HepG2 (cell line): ENCODE measurements around the gene CPSF6. TPM values are rescaled to one million over a fixed set of nuclear protein-coding genes. Genes with fewer than 3 reads are reported as not detected.

Experiments
- DNMT3B ChIP-seq: conservative IDR thresholded peaks from 2 replicates; pipeline ENCODE4 v1.6.1; 2016; ENCODE audit warnings: missing biosample characterization, control low read depth
- ELF4 ChIP-seq: sonication (generic); formaldehyde crosslinking; IDR thresholded peaks from 2 replicates; pipeline ENCODE4 v1.5.0; 2020; ENCODE audit warnings: missing genetic modification reagents, mild to moderate bottlenecking, moderate library complexity, borderline replicate concordance
- HHEX ChIP-seq: IDR thresholded peaks from 2 replicates; pipeline ENCODE4 v1.6.1; 2016; ENCODE audit warnings: control low read depth
- HOXA5 ChIP-seq: sonication (generic); formaldehyde crosslinking; IDR thresholded peaks from 2 replicates; pipeline ENCODE4 v1.4.0; 2020; ENCODE audit warnings: missing genetic modification reagents
- KMT2B ChIP-seq: IDR thresholded peaks from 2 replicates; pipeline ENCODE4 v1.6.1; 2016; ENCODE audit warnings: missing genetic modification reagents, missing compliant biosample characterization
- SMARCE1 ChIP-seq: fragments of 450-650 bp; IDR thresholded peaks from 2 replicates; pipeline ENCODE4 v1.6.1; 2017; ENCODE audit warnings: borderline replicate concordance
- TBX2 ChIP-seq: sonication (generic); formaldehyde crosslinking; IDR thresholded peaks from 2 replicates; pipeline ENCODE4 v1.5.0; 2020; ENCODE audit warnings: missing genetic modification reagents, mild to moderate bottlenecking, borderline replicate concordance
- TCF12 ChIP-seq, 2 experiments: fragments of 450-650 bp in 1 of 2; sonication (generic) in 1 of 2; formaldehyde crosslinking in 1 of 2; IDR thresholded peaks; 2 replicates each; pipeline versions ENCODE4 v1.6.1 to v1.8.0; 2017 to 2022; ENCODE audit warnings: antibody characterized with exemption in 1 of 2, mild to moderate bottlenecking in 1 of 2, missing genetic modification reagents in 1 of 2, moderate library complexity in 1 of 2
- ZNF34 ChIP-seq: sonication (generic); formaldehyde crosslinking; IDR thresholded peaks from 2 replicates; pipeline ENCODE4 v1.4.0; 2020; ENCODE audit warnings: mild to moderate bottlenecking, missing genetic modification reagents, borderline replicate concordance
- ZNF598 ChIP-seq: sonication (generic); formaldehyde crosslinking; IDR thresholded peaks from 2 replicates; pipeline ENCODE4 v1.5.1; 2020; ENCODE audit warnings: mild to moderate bottlenecking, missing genetic modification reagents, borderline replicate concordance
- polyA plus RNA-seq, 8 experiments: library from polyadenylated mRNA; depleted of rRNA in 3 of 8; stranded (reverse) in 7 of 8; unstranded in 1 of 8; fragments of >200 nt; fragmentation: Illumina TruSeq in 4 of 8; extraction: Trizol in 4 of 8; gene quantifications; 2 replicates each; pipeline versions ENCODE4 v1.2.1 to v1.2.3, GENCODE V29; 2011 to 2016; ENCODE audit warnings: low read depth in 4 of 8, missing spikeins in 1 of 8, mixed read lengths in 1 of 8; ENCODE audit not compliant: insufficient read depth in 1 of 8
- total RNA-seq, 5 experiments: library from RNA; depleted of rRNA; stranded (reverse); fragments of >200 nt; fragmentation: Illumina TruSeq; extraction: Trizol; gene quantifications; 2 replicates each; pipeline ENCODE4 v1.2.3, GENCODE V29; 2016; ENCODE audit warnings: low read depth in 1 of 5
- TF ChIP-seq, protein P1 (sequence below): sonication (generic); formaldehyde crosslinking; IDR thresholded peaks from 2 replicates; pipeline ENCODE4 v1.4.0; 2020; ENCODE audit warnings: missing genetic modification reagents
- TF ChIP-seq, protein P2 (sequence below): sonication (generic); formaldehyde crosslinking; IDR thresholded peaks from 2 replicates; pipeline ENCODE4 v1.4.0; 2020; ENCODE audit warnings: low read depth, missing genetic modification reagents
- TF ChIP-seq, protein P3 (sequence below): sonication (generic); formaldehyde crosslinking; IDR thresholded peaks from 2 replicates; pipeline ENCODE4 v1.4.0; 2020; ENCODE audit warnings: mild to moderate bottlenecking, low read depth, missing genetic modification reagents
- TF ChIP-seq, protein P4 (sequence below): sonication (generic); formaldehyde crosslinking; IDR thresholded peaks from 2 replicates; pipeline ENCODE4 v1.5.0; 2020; ENCODE audit warnings: mild to moderate bottlenecking, missing genetic modification reagents
- TF ChIP-seq, protein P5 (sequence below): sonication (generic); formaldehyde crosslinking; IDR thresholded peaks from 2 replicates; pipeline ENCODE4 v1.4.0; 2020; ENCODE audit warnings: mild to moderate bottlenecking, missing genetic modification reagents
- TF ChIP-seq, protein P6 (sequence below): IDR thresholded peaks from 2 replicates; pipeline ENCODE4 v1.6.1; 2016; ENCODE audit warnings: mild to moderate bottlenecking, missing biosample characterization, missing genetic modification reagents

CPSF6 gene
- total and polyA plus RNA-seq, 2 of the 13 experiments (the other 11 are each of a cell fraction or from before 2014, with no cell fraction given) = 41.8 to 71.0 TPM

DNA sequence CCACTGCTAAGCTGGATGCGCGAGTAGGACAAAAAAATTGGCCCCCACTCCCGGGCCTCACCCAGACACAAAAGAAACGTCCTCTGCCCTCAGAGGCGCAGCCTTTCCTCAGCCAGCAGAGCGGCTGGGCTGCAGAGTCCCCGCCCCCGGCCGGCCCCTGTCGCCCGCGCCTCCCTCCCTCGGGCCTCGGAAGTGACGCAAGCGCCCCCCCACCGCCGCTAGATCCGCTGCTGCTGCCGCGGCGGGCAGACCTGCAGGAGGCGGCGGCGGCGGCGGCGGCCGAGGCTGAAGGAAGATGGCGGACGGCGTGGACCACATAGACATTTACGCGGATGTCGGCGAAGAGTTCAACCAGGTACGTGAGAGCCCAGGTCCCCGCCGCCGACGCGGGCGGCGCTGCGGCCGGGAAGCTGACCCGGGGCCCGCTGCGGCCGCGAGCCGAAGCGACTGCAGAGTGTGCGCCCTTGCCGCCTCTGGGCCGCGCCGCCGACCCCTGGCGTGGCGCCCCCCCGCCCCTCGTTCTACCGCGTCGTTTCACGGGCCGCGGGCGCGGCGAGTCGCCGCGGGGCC lies at the start of gene CPSF6 (continued):
- TF ChIP-seq, protein P1, sequence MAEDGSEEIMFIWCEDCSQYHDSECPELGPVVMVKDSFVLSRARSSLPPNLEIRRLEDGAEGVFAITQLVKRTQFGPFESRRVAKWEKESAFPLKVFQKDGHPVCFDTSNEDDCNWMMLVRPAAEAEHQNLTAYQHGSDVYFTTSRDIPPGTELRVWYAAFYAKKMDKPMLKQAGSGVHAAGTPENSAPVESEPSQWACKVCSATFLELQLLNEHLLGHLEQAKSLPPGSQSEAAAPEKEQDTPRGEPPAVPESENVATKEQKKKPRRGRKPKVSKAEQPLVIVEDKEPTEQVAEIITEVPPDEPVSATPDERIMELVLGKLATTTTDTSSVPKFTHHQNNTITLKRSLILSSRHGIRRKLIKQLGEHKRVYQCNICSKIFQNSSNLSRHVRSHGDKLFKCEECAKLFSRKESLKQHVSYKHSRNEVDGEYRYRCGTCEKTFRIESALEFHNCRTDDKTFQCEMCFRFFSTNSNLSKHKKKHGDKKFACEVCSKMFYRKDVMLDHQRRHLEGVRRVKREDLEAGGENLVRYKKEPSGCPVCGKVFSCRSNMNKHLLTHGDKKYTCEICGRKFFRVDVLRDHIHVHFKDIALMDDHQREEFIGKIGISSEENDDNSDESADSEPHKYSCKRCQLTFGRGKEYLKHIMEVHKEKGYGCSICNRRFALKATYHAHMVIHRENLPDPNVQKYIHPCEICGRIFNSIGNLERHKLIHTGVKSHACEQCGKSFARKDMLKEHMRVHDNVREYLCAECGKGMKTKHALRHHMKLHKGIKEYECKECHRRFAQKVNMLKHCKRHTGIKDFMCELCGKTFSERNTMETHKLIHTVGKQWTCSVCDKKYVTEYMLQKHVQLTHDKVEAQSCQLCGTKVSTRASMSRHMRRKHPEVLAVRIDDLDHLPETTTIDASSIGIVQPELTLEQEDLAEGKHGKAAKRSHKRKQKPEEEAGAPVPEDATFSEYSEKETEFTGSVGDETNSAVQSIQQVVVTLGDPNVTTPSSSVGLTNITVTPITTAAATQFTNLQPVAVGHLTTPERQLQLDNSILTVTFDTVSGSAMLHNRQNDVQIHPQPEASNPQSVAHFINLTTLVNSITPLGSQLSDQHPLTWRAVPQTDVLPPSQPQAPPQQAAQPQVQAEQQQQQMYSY = no peak
- TF ChIP-seq TBX2 (CRISPR knock-in tag) (no peak), SMARCE1 (no peak), TCF12 (IDR thresholded peaks at IDR 0.05) (no peak), TCF12 (CRISPR knock-in tag; IDR thresholded peaks at IDR 0.05) (no peak), ZNF34 (CRISPR knock-in tag) (no peak), HHEX (CRISPR knock-in tag) (no peak), ELF4 (CRISPR knock-in tag) (no peak), HOXA5 (CRISPR knock-in tag) (0 out of 2 replicates have a peak, but pooled peaks have one; percentile 25), DNMT3B (CRISPR knock-in tag) (no peak), ZNF598 (CRISPR knock-in tag) (no peak), KMT2B (CRISPR knock-in tag) (peak; percentile 84)
- TF ChIP-seq, protein P2, sequence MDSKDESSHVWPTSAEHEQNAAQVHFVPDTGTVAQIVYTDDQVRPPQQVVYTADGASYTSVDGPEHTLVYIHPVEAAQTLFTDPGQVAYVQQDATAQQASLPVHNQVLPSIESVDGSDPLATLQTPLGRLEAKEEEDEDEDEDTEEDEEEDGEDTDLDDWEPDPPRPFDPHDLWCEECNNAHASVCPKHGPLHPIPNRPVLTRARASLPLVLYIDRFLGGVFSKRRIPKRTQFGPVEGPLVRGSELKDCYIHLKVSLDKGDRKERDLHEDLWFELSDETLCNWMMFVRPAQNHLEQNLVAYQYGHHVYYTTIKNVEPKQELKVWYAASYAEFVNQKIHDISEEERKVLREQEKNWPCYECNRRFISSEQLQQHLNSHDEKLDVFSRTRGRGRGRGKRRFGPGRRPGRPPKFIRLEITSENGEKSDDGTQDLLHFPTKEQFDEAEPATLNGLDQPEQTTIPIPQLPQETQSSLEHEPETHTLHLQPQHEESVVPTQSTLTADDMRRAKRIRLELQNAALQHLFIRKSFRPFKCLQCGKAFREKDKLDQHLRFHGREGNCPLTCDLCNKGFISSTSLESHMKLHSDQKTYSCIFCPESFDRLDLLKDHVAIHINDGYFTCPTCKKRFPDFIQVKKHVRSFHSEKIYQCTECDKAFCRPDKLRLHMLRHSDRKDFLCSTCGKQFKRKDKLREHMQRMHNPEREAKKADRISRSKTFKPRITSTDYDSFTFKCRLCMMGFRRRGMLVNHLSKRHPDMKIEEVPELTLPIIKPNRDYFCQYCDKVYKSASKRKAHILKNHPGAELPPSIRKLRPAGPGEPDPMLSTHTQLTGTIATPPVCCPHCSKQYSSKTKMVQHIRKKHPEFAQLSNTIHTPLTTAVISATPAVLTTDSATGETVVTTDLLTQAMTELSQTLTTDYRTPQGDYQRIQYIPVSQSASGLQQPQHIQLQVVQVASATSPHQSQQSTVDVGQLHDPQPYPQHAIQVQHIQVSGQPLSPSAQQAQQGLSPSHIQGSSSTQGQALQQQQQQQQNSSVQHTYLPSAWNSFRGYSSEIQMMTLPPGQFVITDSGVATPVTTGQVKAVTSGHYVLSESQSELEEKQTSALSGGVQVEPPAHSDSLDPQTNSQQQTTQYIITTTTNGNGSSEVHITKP = no peak
- TF ChIP-seq, protein P3, sequence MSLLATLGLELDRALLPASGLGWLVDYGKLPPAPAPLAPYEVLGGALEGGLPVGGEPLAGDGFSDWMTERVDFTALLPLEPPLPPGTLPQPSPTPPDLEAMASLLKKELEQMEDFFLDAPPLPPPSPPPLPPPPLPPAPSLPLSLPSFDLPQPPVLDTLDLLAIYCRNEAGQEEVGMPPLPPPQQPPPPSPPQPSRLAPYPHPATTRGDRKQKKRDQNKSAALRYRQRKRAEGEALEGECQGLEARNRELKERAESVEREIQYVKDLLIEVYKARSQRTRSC = no peak
- TF ChIP-seq, protein P4, sequence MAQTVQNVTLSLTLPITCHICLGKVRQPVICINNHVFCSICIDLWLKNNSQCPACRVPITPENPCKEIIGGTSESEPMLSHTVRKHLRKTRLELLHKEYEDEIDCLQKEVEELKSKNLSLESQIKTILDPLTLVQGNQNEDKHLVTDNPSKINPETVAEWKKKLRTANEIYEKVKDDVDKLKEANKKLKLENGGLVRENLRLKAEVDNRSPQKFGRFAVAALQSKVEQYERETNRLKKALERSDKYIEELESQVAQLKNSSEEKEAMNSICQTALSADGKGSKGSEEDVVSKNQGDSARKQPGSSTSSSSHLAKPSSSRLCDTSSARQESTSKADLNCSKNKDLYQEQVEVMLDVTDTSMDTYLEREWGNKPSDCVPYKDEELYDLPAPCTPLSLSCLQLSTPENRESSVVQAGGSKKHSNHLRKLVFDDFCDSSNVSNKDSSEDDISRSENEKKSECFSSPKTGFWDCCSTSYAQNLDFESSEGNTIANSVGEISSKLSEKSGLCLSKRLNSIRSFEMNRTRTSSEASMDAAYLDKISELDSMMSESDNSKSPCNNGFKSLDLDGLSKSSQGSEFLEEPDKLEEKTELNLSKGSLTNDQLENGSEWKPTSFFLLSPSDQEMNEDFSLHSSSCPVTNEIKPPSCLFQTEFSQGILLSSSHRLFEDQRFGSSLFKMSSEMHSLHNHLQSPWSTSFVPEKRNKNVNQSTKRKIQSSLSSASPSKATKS (CRISPR knock-in tag) = no peak; the same call in 1 of the 2 replicates
- TF ChIP-seq, protein P5, sequence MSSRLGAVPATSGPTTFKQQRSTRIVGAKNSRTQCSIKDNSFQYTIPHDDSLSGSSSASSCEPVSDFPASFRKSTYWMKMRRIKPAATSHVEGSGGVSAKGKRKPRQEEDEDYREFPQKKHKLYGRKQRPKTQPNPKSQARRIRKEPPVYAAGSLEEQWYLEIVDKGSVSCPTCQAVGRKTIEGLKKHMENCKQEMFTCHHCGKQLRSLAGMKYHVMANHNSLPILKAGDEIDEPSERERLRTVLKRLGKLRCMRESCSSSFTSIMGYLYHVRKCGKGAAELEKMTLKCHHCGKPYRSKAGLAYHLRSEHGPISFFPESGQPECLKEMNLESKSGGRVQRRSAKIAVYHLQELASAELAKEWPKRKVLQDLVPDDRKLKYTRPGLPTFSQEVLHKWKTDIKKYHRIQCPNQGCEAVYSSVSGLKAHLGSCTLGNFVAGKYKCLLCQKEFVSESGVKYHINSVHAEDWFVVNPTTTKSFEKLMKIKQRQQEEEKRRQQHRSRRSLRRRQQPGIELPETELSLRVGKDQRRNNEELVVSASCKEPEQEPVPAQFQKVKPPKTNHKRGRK (CRISPR knock-in tag) = no peak
- TF ChIP-seq, protein P6, sequence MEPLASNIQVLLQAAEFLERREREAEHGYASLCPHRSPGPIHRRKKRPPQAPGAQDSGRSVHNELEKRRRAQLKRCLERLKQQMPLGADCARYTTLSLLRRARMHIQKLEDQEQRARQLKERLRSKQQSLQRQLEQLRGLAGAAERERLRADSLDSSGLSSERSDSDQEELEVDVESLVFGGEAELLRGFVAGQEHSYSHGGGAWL (CRISPR knock-in tag) = peak; percentile 31; the same call in 1 of the 2 replicates
